ENCODE results near the gene MYO16. TPM values are rescaled to one million over a fixed set of nuclear protein-coding genes. Genes with fewer than 3 reads are reported as not detected.

MYO16 gene
- total RNA-seq, 4 donors from 2014 or later, result 0.53 TPM; not detected in 3

- Histone ChIP-seq H3K4me3 (no peak overlapping the region), H3K4me1 (no peaks in the 10 kb centered on the region), H3K27me3 (no peaks in the 10 kb centered on the region), H3K9me3 (no peaks in the 10 kb centered on the region), H3K27ac (no peak overlapping the region), H3K36me3 (no peaks in the 10 kb centered on the region)
- no peak for DNase-seq
- no peak for TF ChIP-seq CTCF (IDR thresholded peaks at IDR 0.05)
- no peak for TF ChIP-seq POLR2A (IDR thresholded peaks at IDR 0.05)
Measured at GRCh38 chr13:109033090-109033489, 403.7 kb downstream of the MYO16 start.

GRCh38 chr13:109036078-109036780, 406.8 kb downstream of the MYO16 start:
- H3K4me1 ChIP-seq, result no peaks in the 10 kb centered on the region
- no peaks in the 10 kb centered on the region for H3K9me3 ChIP-seq
- no peak overlapping the region for H3K4me3 ChIP-seq
- H3K36me3 ChIP-seq, result no peaks in the 10 kb centered on the region
- H3K27me3 ChIP-seq, result no peaks in the 10 kb centered on the region
- no peak overlapping the region for H3K27ac ChIP-seq
- no peak for DNase-seq
- TF ChIP-seq CTCF (IDR thresholded peaks at IDR 0.05), result no peak
- no peak for TF ChIP-seq POLR2A (IDR thresholded peaks at IDR 0.05)

GRCh38 chr13:109043636-109044035, 414.2 kb downstream of the MYO16 start:
- Histone ChIP-seq H3K36me3 (no peaks in the 10 kb centered on the region), H3K9me3 (no peaks in the 10 kb centered on the region), H3K4me3 (no peak overlapping the region), H3K27ac (no peak overlapping the region), H3K27me3 (no peaks in the 10 kb centered on the region), H3K4me1 (no peaks in the 10 kb centered on the region)
- TF ChIP-seq CTCF (IDR thresholded peaks at IDR 0.05) (no peak), POLR2A (IDR thresholded peaks at IDR 0.05) (no peak)
- no peak for DNase-seq

GRCh38 chr13:109055850-109056249, 426.4 kb downstream of the MYO16 start:
- no peak for DNase-seq
- no peaks in the 10 kb centered on the region for H3K36me3 ChIP-seq

GRCh38 chr13:109058087-109058486, 428.7 kb downstream of the MYO16 start:
- Histone ChIP-seq H3K27ac (no peak overlapping the region), H3K36me3 (no peaks in the 10 kb centered on the region), H3K4me1 (no peaks in the 10 kb centered on the region), H3K27me3 (no peaks in the 10 kb centered on the region), H3K4me3 (no peak overlapping the region), H3K9me3 (no peaks in the 10 kb centered on the region)
- TF ChIP-seq CTCF (IDR thresholded peaks at IDR 0.05), result no peak
- TF ChIP-seq POLR2A (IDR thresholded peaks at IDR 0.05), result no peak
- DNase-seq, result no peak

More at GRCh38 chr13:109055850-109056249, 426.4 kb downstream of the MYO16 start:
- H3K27ac ChIP-seq, result no peak overlapping the region
- no peak for TF ChIP-seq POLR2A (IDR thresholded peaks at IDR 0.05)
- no peak for TF ChIP-seq CTCF (IDR thresholded peaks at IDR 0.05)
- no peak overlapping the region for H3K4me3 ChIP-seq
- H3K4me1 ChIP-seq, result no peaks in the 10 kb centered on the region
- H3K9me3 ChIP-seq, result no peaks in the 10 kb centered on the region
- H3K27me3 ChIP-seq, result no peaks in the 10 kb centered on the region
